ENCODE results near the gene TMOD4. TPM values are rescaled to one million over a fixed set of nuclear protein-coding genes. Genes with fewer than 3 reads are reported as not detected.

TMOD4 gene
- total and polyA plus RNA-seq, 9 of the 15 experiments (the other 6 are each of a cell fraction or from before 2014, with no cell fraction given), result 0.18 to 1.8 (median 1.1) TPM; not detected in 1

DNA sequence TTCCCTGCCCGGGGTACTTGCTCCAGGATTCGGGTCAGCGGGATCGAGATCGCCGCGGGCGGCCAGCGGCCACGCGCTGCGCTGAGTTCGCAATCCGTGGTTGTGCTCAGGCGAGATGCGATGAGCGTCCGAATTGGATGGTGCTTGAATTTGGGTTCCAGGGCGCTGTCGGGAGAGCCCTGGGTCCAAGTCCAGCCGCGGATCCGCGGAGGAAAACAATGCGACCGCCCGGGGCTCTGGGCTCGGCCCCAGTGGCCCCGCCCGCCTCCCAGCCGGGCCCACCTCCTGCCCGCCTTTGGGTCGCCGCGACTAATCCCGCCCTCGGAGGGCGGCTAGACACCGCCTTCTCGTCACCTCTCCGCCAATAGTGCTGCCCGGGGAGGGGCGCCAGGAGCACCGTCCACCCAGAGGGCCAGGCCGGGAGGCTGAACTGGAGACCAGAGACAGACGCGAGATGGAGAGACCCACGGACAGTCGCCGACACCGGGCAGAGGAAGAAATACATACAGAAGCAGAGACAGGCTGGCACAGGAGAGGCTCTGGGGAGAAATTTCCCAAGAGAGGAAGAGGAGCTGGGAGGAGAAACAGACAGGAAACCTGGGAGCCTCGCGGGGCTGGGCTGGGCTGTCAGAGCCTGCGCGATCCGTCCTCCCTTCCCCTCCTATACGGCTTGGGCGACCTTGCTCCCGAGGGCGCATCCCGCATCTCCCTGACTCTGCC is 29.2 kb downstream of the TMOD4 start, which contains the start of gene SEMA6C (continued):
- TF ChIP-seq, protein P1, sequence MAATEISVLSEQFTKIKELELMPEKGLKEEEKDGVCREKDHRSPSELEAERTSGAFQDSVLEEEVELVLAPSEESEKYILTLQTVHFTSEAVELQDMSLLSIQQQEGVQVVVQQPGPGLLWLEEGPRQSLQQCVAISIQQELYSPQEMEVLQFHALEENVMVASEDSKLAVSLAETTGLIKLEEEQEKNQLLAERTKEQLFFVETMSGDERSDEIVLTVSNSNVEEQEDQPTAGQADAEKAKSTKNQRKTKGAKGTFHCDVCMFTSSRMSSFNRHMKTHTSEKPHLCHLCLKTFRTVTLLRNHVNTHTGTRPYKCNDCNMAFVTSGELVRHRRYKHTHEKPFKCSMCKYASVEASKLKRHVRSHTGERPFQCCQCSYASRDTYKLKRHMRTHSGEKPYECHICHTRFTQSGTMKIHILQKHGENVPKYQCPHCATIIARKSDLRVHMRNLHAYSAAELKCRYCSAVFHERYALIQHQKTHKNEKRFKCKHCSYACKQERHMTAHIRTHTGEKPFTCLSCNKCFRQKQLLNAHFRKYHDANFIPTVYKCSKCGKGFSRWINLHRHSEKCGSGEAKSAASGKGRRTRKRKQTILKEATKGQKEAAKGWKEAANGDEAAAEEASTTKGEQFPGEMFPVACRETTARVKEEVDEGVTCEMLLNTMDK (IDR thresholded peaks at IDR 0.05; ENCODE audit: borderline replicate concordance, insufficient read depth, low read depth, low read length, poor library complexity, severe bottlenecking), result no peak
- TF ChIP-seq, protein P2, sequence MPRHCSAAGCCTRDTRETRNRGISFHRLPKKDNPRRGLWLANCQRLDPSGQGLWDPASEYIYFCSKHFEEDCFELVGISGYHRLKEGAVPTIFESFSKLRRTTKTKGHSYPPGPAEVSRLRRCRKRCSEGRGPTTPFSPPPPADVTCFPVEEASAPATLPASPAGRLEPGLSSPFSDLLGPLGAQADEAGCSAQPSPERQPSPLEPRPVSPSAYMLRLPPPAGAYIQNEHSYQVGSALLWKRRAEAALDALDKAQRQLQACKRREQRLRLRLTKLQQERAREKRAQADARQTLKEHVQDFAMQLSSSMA (CRISPR knock-in tag; IDR thresholded peaks at IDR 0.05), result no peak
- TF ChIP-seq TAL1 (IDR thresholded peaks at IDR 0.05) (no peak), ZNF121 (CRISPR knock-in tag; conservative IDR thresholded peaks at IDR 0.05) (no peak), ZBTB34 (CRISPR knock-in tag; IDR thresholded peaks at IDR 0.05) (no peak), CEBPZ (IDR thresholded peaks at IDR 0.05; ENCODE audit: borderline replicate concordance, low read depth, low read length) (no peak), KLF10 (CRISPR knock-in tag; IDR thresholded peaks at IDR 0.05) (no peak), PPARD (CRISPR knock-in tag; IDR thresholded peaks at IDR 0.05) (no peak), GATA2 (CRISPR knock-in tag; IDR thresholded peaks at IDR 0.05) (no peak), SIX5 (IDR thresholded peaks at IDR 0.05; ENCODE audit: borderline replicate concordance in 1 of 2, insufficient read depth in 1 of 2, low read depth in 1 of 2, low read length in 2 of 2) (no peak), FOXK2 (conservative IDR thresholded peaks at IDR 0.05 in 1 of 2, IDR thresholded peaks at IDR 0.05 in 1 of 2; ENCODE audit: low read depth in 2 of 2) (no peak), ZNF217 (CRISPR knock-in tag; IDR thresholded peaks at IDR 0.05) (no peak), MLX (CRISPR knock-in tag; conservative IDR thresholded peaks at IDR 0.05) (no peak), OTX1 (CRISPR knock-in tag; IDR thresholded peaks at IDR 0.05) (no peak), SNRNP70 (optimal IDR thresholded peaks at IDR 0.05; ENCODE audit: low read depth, low read length) (no peak), ZKSCAN3 (CRISPR knock-in tag; IDR thresholded peaks at IDR 0.05) (no peak)
- TF ChIP-seq, protein P3, sequence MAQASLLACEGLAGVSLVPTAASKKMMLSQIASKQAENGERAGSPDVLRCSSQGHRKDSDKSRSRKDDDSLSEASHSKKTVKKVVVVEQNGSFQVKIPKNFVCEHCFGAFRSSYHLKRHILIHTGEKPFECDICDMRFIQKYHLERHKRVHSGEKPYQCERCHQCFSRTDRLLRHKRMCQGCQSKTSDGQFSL (CRISPR knock-in tag; IDR thresholded peaks at IDR 0.05), result peak; percentile 80; the same call in 1 of the 2 replicates
- TF ChIP-seq, protein P3 (tag; IDR thresholded peaks at IDR 0.05), result no peak
